Small intestine (tissue), 7 donors: ENCODE measurements around the gene PRKCA. TPM values are rescaled to one million over a fixed set of nuclear protein-coding genes. Genes with fewer than 3 reads are reported as not detected.
A peak's percentile ranks its signal among the peaks of the same experiment; 100 is the strongest.
"Not testable (repeated sequence)": the region's sequence is repeated elsewhere in the genome, so short reads cannot be mapped to it uniquely, and the experiment has no call there.

ENCODE experiments used
- DNase-seq, 2 donors: peaks; one replicate each; pipeline versions ENCODE4 v3.0.0 to v3.0.0-alpha.2; 2013
- FAIRE-seq: peaks from 2 replicates; lab custom pipeline; 2012; peaks lifted over from hg19 to GRCh38; lab: Jason Lieb, UNC
- H3K27ac ChIP-seq, 3 donors: one replicate each; pipeline ENCODE4 v1.5.1; 2013; ENCODE audit warnings: low read length in 2 of 3, mild to moderate bottlenecking in 2 of 3, control low read depth in 1 of 3, inconsistent platforms in 1 of 3, low read depth in 1 of 3, moderate library complexity in 1 of 3
- H3K27me3 ChIP-seq, 3 donors: one replicate each; pipeline ENCODE4 v1.6.1; 2013; ENCODE audit warnings: low read length in 3 of 3, inconsistent platforms in 1 of 3; ENCODE audit not compliant: control insufficient read depth in 3 of 3, insufficient read depth in 3 of 3
- H3K36me3 ChIP-seq, 3 donors: one replicate each; pipeline ENCODE4 v1.6.1; 2013; ENCODE audit warnings: low read length in 3 of 3, inconsistent platforms in 1 of 3, low read depth in 1 of 3, mild to moderate bottlenecking in 1 of 3, moderate library complexity in 1 of 3; ENCODE audit not compliant: control insufficient read depth in 3 of 3, insufficient read depth in 2 of 3
- H3K4me1 ChIP-seq, 3 donors: one replicate each; pipeline ENCODE4 v1.6.1; 2013; ENCODE audit warnings: low read length in 2 of 3, inconsistent platforms in 1 of 3, low read depth in 1 of 3, mild to moderate bottlenecking in 1 of 3, moderate library complexity in 1 of 3; ENCODE audit not compliant: control insufficient read depth in 3 of 3, insufficient read depth in 2 of 3
- H3K4me3 ChIP-seq, 3 donors: one replicate each; pipeline ENCODE4 v1.5.1; 2013; ENCODE audit warnings: low read length in 3 of 3, control low read depth in 1 of 3, inconsistent platforms in 1 of 3, low read depth in 1 of 3, mild to moderate bottlenecking in 1 of 3, moderate library complexity in 1 of 3
- H3K9me3 ChIP-seq, 2 donors: one replicate each; pipeline ENCODE4 v1.6.1; 2013; ENCODE audit warnings: low read depth in 1 of 2, low read length in 1 of 2; ENCODE audit not compliant: control insufficient read depth in 2 of 2, insufficient read depth in 1 of 2
- WGBS, 3 donors: extraction: QIAGEN DNeasy Blood & Tissue Kit; methylation state at CpG; one replicate each; pipeline ENCODE4 v1.1.7; 2013; 5-methylcytosine and 5-hydroxymethylcytosine counted together
- polyA plus RNA-seq, 4 donors: library from polyadenylated mRNA; stranded (reverse) in 3 of 4; unstranded in 1 of 4; fragments of 200-250 nt in 3 of 4; fragments of 120-200 nt in 1 of 4; gene quantifications; one replicate each; pipeline versions ENCODE4 v1.2.1 to v1.2.3, GENCODE V29; 2013
- donor health status: healthy with polysubstance abuse.
- donor health status: control.
- donor health status: control.
- donor health status: Bipolar disorder and iron deficiency.
- donor health status: healthy.

Gene PRKCA
- polyA plus RNA-seq, 4 donors, result 11.3 to 26.6 (median 22.9) TPM

GRCh38 chr17:66338937-66339336, 36.5 kb downstream of the PRKCA start:
- Histone ChIP-seq H3K9me3 (no peaks in the 10 kb centered on the region), H3K36me3 (peaks cover 0 to 4% (median 0%) of the 10 kb centered on the region in 3 donors), H3K4me3 (no peak overlapping the region), H3K4me1 (peaks cover 6 to 25% (median 17%) of the 10 kb centered on the region in 3 donors), H3K27ac (no peak overlapping the region), H3K27me3 (no peaks in the 10 kb centered on the region)
- FAIRE-seq (no peak), DNase-seq (no peak)
- WGBS, 3 donors, result 47 to 62% (median 61%) methylated on average over 4 of the region's 4 CpGs

- FAIRE-seq, result no peak
- 12 to 23% (median 17%) methylated on average over 1 of the region's 1 CpG for WGBS, 3 donors
- Histone ChIP-seq H3K4me3 (no peak overlapping the region), H3K4me1 (peaks cover 8 to 25% (median 17%) of the 10 kb centered on the region in 3 donors), H3K36me3 (peaks cover 0 to 4% (median 0%) of the 10 kb centered on the region in 3 donors), H3K9me3 (no peaks in the 10 kb centered on the region), H3K27ac (no peak overlapping the region), H3K27me3 (no peaks in the 10 kb centered on the region)
- DNase-seq, result no peak
Observed at GRCh38 chr17:66339561-66339960, 37.1 kb downstream of the PRKCA start.

GRCh38 chr17:66340720-66341119, 38.3 kb downstream of the PRKCA start:
- Histone ChIP-seq H3K36me3 (peaks cover 0 to 2% (median 0%) of the 10 kb centered on the region in 3 donors), H3K9me3 (no peaks in the 10 kb centered on the region), H3K4me1 (peaks cover 13 to 30% (median 17%) of the 10 kb centered on the region in 3 donors), H3K27me3 (no peaks in the 10 kb centered on the region), H3K27ac (peak overlapping the region in 1 of 3 donors; percentile 76), H3K4me3 (no peak overlapping the region)
- DNase-seq, result peak in 1 of 2 donors; percentile 36
- WGBS, 3 donors, result 14 to 58% (median 15%) methylated on average over 2 of the region's 2 CpGs
- no peak for FAIRE-seq

GRCh38 chr17:66341462-66341861, 39.0 kb downstream of the PRKCA start:
- H3K27ac ChIP-seq, result peak overlapping the region in 1 of 3 donors; percentile 76
- FAIRE-seq (no peak), DNase-seq (peak; percentile 65 to 79)
- 16 to 59% (median 30%) methylated on average over 4 of the region's 4 CpGs for WGBS, 3 donors
- peaks cover 13 to 35% (median 17%) of the 10 kb centered on the region in 3 donors for H3K4me1 ChIP-seq
- no peaks in the 10 kb centered on the region for H3K27me3 ChIP-seq
- H3K36me3 ChIP-seq, result peaks cover 0 to 2% (median 0%) of the 10 kb centered on the region in 3 donors
- H3K9me3 ChIP-seq, result no peaks in the 10 kb centered on the region
- H3K4me3 ChIP-seq, result no peak overlapping the region

GRCh38 chr17:66342263-66342662, 39.9 kb downstream of the PRKCA start:
- 75 to 92% (median 85%) methylated on average over 4 of the region's 4 CpGs for WGBS, 3 donors

GRCh38 chr17:66343531-66344078, 41.2 kb downstream of the PRKCA start:
- no peaks in the 10 kb centered on the region for H3K36me3 ChIP-seq
- no peak for FAIRE-seq
- DNase-seq, result peak; percentile 70 to 71
- 80 to 96% (median 87%) methylated on average over 3 of the region's 3 CpGs for WGBS, 3 donors
- H3K4me1 ChIP-seq, result peaks cover 17 to 49% (median 19%) of the 10 kb centered on the region in 3 donors
- H3K27ac ChIP-seq, result peak overlapping the region in 2 of 3 donors; percentile 6 to 23
- no peaks in the 10 kb centered on the region for H3K9me3 ChIP-seq
- no peak overlapping the region for H3K4me3 ChIP-seq
- H3K27me3 ChIP-seq, result no peaks in the 10 kb centered on the region

More at GRCh38 chr17:66342263-66342662, 39.9 kb downstream of the PRKCA start:
- Histone ChIP-seq H3K4me1 (peaks cover 13 to 37% (median 17%) of the 10 kb centered on the region in 3 donors), H3K27ac (peak overlapping the region in 1 of 3 donors; percentile 53)
- DNase-seq, H3K36me3 ChIP-seq, H3K9me3 ChIP-seq, FAIRE-seq, H3K4me3 ChIP-seq, H3K27me3 ChIP-seq: not testable (repeated sequence)

GRCh38 chr17:66344473-66344872, 42.1 kb downstream of the PRKCA start:
- DNase-seq (no peak), FAIRE-seq (no peak)
- Histone ChIP-seq H3K9me3 (no peaks in the 10 kb centered on the region), H3K27me3 (no peaks in the 10 kb centered on the region), H3K27ac (peak overlapping the region in 1 of 3 donors; percentile 23), H3K4me3 (no peak overlapping the region), H3K4me1 (peaks cover 20 to 56% (median 20%) of the 10 kb centered on the region in 3 donors), H3K36me3 (no peaks in the 10 kb centered on the region)
- 90 to 96% (median 94%) methylated on average over 4 of the region's 4 CpGs for WGBS, 3 donors

- H3K27me3 ChIP-seq, result no peaks in the 10 kb centered on the region
- peaks cover 20 to 58% (median 24%) of the 10 kb centered on the region in 3 donors for H3K4me1 ChIP-seq
- FAIRE-seq, result no peak
- no peak for DNase-seq
- no peaks in the 10 kb centered on the region for H3K36me3 ChIP-seq
- H3K27ac ChIP-seq, result peak overlapping the region in 1 of 3 donors; percentile 11
- no peak overlapping the region for H3K4me3 ChIP-seq
- no peaks in the 10 kb centered on the region for H3K9me3 ChIP-seq
- 33 to 56% (median 35%) methylated on average over 4 of the region's 4 CpGs for WGBS, 3 donors
Observed at GRCh38 chr17:66345264-66345663, 42.9 kb downstream of the PRKCA start.
